Cardiac fibroblast (primary cell): Measurements from ENCODE around the gene GNAO1.

ENCODE experiments used
- DNase-seq, 2 donors: peaks; one replicate each; pipeline versions ENCODE4 v3.0.0 to v3.0.0-alpha.2; 2010; ENCODE audit warnings: low read depth in 2 of 2
- H3K4me3 ChIP-seq, 2 donors: replicated peaks in 1 of 2; 1 replicate in 1 of 2; 2 replicates in 1 of 2; pipeline ENCODE4 v1.5.1; 2011; ENCODE audit warnings: low read depth in 2 of 2, low read length in 2 of 2, mild to moderate bottlenecking in 2 of 2, moderate library complexity in 1 of 2
- CTCF ChIP-seq: IDR thresholded peaks from one replicate; pipeline ENCODE4 v1.5.1; 2011; ENCODE audit warnings: low read depth, mild to moderate bottlenecking, low read length, inconsistent platforms

Gene GNAO1

GRCh38 chr16:56327071-56327928, 136.0 kb downstream of the GNAO1 start:
- no peak for TF ChIP-seq CTCF
- H3K4me3 ChIP-seq: no peak overlapping the region

GRCh38 chr16:56327929-56328258, 136.6 kb downstream of the GNAO1 start:
- no peak for DNase-seq
- no peak for TF ChIP-seq CTCF

More at GRCh38 chr16:56327071-56327928, 136.0 kb downstream of the GNAO1 start:
- DNase-seq: no peak

GRCh38 chr16:56328276-56329022, 137.2 kb downstream of the GNAO1 start:
- no peak overlapping the region for H3K4me3 ChIP-seq
- DNase-seq: no peak
- no peak for TF ChIP-seq CTCF

More at GRCh38 chr16:56327929-56328258, 136.6 kb downstream of the GNAO1 start:
- H3K4me3 ChIP-seq: no peak overlapping the region

GRCh38 chr16:56329887-56330286, 138.6 kb downstream of the GNAO1 start:
- DNase-seq: no peak
- no peak overlapping the region for H3K4me3 ChIP-seq
- TF ChIP-seq CTCF: no peak

GRCh38 chr16:56330476-56330875, 139.2 kb downstream of the GNAO1 start:
- no peak overlapping the region for H3K4me3 ChIP-seq
- no peak for DNase-seq
- TF ChIP-seq CTCF: no peak

GRCh38 chr16:56331399-56331798, 140.1 kb downstream of the GNAO1 start:
- DNase-seq: no peak
- H3K4me3 ChIP-seq: no peak overlapping the region
- no peak for TF ChIP-seq CTCF
